Right kidney (tissue), 1 donor: ENCODE results near the gene DAAM1.

Experiments
- DNase-seq: peaks from one replicate; pipeline ENCODE4 v3.0.0-alpha.2; 2016

Gene DAAM1

GRCh38 chr14:59292921-59293534 lies 104.6 kb downstream of the DAAM1 start:
- no peak for DNase-seq

GRCh38 chr14:59293935-59294661 lies 105.6 kb downstream of the DAAM1 start:
- no peak for DNase-seq

GRCh38 chr14:59294662-59294992 lies 106.2 kb downstream of the DAAM1 start:
- no peak for DNase-seq

- DNase-seq = no peak
Observed at GRCh38 chr14:59295951-59296350, 107.5 kb downstream of the DAAM1 start.

GRCh38 chr14:59296508-59296907 lies 108.0 kb downstream of the DAAM1 start:
- DNase-seq = no peak

GRCh38 chr14:59297071-59297776 lies 108.8 kb downstream of the DAAM1 start:
- DNase-seq = no peak

GRCh38 chr14:59299731-59300130 lies 111.3 kb downstream of the DAAM1 start:
- DNase-seq = no peak

GRCh38 chr14:59301354-59301753 lies 112.9 kb downstream of the DAAM1 start:
- DNase-seq = no peak

- DNase-seq = no peak
Observed at GRCh38 chr14:59302313-59302712, 113.8 kb downstream of the DAAM1 start.

- no peak for DNase-seq
Observed at GRCh38 chr14:59303216-59303615, 114.7 kb downstream of the DAAM1 start.

GRCh38 chr14:59305231-59305630 lies 116.8 kb downstream of the DAAM1 start:
- no peak for DNase-seq

- no peak for DNase-seq
Observed at GRCh38 chr14:59305836-59306555, 117.5 kb downstream of the DAAM1 start.

GRCh38 chr14:59306775-59307174 lies 118.3 kb downstream of the DAAM1 start:
- DNase-seq = no peak

- no peak for DNase-seq
Observed at GRCh38 chr14:59308086-59308485, 119.6 kb downstream of the DAAM1 start.

GRCh38 chr14:59308673-59309072 lies 120.2 kb downstream of the DAAM1 start:
- DNase-seq = no peak

- no peak for DNase-seq
Observed at GRCh38 chr14:59309291-59309900, 120.9 kb downstream of the DAAM1 start.

GRCh38 chr14:59310633-59311032 lies 122.2 kb downstream of the DAAM1 start:
- no peak for DNase-seq

GRCh38 chr14:59311723-59312122 lies 123.3 kb downstream of the DAAM1 start:
- no peak for DNase-seq

- no peak for DNase-seq
Observed at GRCh38 chr14:59313144-59313651, 124.7 kb downstream of the DAAM1 start.

- DNase-seq = no peak
Observed at GRCh38 chr14:59313658-59314608, 125.5 kb downstream of the DAAM1 start.

- no peak for DNase-seq
Observed at GRCh38 chr14:59314953-59315599, 126.6 kb downstream of the DAAM1 start.
